ENCODE measurements around the gene DHRSX. TPM values are rescaled to one million over a fixed set of nuclear protein-coding genes. Genes with fewer than 3 reads are reported as not detected.

DHRSX gene
- total RNA-seq, 1 donor from 2014 or later: 31.8 TPM

DNA sequence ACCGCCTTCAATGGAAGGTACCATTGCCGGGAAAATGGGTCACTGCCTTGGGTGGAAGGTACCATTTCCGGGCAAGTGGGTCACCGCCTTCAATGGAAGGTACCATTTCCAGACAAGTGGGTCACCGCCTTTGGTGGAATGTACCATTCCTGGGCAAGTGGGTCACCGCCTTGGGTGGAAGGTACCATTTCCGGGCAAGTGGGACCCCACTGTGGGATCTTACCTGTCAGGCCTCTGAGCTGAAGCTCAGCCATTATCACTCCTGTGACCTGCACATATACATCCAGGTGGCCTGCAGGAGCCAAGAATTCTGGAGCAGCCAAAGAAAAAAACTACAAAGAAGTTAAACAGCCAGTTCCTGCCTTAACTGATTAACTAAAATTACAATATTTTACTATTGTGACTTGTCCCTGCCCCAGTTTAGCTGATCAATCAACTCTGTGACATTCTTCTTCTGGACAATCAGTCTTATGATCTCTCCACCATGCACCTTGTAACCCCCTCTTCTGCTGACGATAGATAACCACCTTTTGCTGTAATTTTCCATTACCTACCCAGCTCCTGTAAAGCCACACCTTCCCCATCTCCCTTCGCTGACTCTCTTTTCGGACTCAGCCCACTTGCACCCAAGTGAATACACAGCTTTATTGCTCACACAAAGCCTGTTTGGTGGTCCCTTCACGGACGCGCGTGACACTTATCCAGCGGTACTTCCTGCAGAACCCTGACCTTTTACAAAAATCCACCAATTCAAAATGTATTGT is 313.2 kb downstream of the DHRSX start:
- Histone ChIP-seq H3K4me1 (peaks cover 17% of the 10 kb centered on the region), H3K9ac (no peak overlapping the region), H3K4me3 (no peak overlapping the region), H3K27me3 (no peaks in the 10 kb centered on the region), H3K4me2 (no peak overlapping the region), H3K79me2 (ENCODE audit: low read depth) (no peaks in the 10 kb centered on the region), H3F3A (ENCODE audit: low read depth) (peaks cover 14% of the 10 kb centered on the region), H2AFZ (replicated peaks) (no peak overlapping the region), H3K27ac (no peak overlapping the region), H3K9me3 (ENCODE audit: low read depth) (no peaks in the 10 kb centered on the region), H4K20me1 (ENCODE audit: low read depth) (no peaks in the 10 kb centered on the region), H3K36me3 (no peaks in the 10 kb centered on the region)
- H3K4me3 Mint-ChIP-seq: no peak overlapping the region
- DNase-seq (ENCODE audit: low spot score): no peak
- H3K36me3 Mint-ChIP-seq: peaks cover 7% of the 10 kb centered on the region
- peaks cover 11% of the 10 kb centered on the region for H3K4me1 Mint-ChIP-seq
- H3K27ac Mint-ChIP-seq: no peak overlapping the region
- H3K27me3 Mint-ChIP-seq (ENCODE audit: insufficient read depth, low read depth): peaks cover 8% of the 10 kb centered on the region
- TF ChIP-seq EZH2phosphoT487 (IDR thresholded peaks at IDR 0.05): no peak
- no peak for TF ChIP-seq CTCF (IDR thresholded peaks at IDR 0.05)
- no peak for TF ChIP-seq EZH2 (IDR thresholded peaks at IDR 0.05)
- H3K9me3 Mint-ChIP-seq: peaks cover 19% of the 10 kb centered on the region

DNA sequence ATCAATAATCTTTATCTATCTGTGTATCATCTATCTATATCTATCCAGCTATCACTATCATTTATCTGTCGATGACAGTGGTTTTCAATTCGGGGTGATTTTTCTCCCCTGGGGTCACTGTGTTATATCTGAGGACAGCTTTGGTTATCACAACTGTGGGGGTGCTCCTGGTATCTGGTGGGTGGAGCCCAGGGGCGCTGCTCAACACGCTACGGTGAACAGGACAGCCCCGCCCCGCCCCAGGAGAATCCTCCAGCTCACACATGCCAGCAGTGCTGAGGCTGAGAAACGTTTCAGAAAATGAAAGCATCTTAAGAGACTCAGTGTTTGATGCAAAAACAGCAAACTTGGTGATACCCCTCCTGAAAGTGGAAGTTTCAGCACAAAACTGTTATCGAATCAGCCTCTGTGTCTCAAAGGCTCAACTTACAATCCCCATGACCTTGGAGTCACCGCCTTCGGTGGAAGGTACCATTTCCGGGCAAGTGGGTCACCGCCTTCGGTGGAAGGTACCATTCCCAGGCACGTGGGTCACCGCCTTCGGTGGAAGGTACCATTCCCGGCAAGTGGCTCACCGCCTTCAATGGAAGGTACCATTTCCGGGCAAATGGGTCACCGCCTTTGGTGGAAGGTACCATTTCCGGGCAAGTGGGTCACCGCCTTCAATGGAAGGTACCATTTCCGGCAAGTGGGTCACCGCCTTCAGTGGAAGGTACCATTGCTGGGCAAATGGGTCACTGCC is 315.3 kb downstream of the DHRSX start:
- H4K20me1 ChIP-seq (ENCODE audit: low read depth): peaks cover 4% of the 10 kb centered on the region
- peaks cover 14% of the 10 kb centered on the region for H3K4me1 Mint-ChIP-seq
- H3K9me3 Mint-ChIP-seq: peaks cover 18% of the 10 kb centered on the region
- TF ChIP-seq EZH2 (IDR thresholded peaks at IDR 0.05): no peak
- no peak overlapping the region for H3K9ac ChIP-seq
- no peak overlapping the region for H2AFZ ChIP-seq (replicated peaks)
- no peaks in the 10 kb centered on the region for H3K36me3 ChIP-seq
- H3K4me3 Mint-ChIP-seq: no peak overlapping the region
- H3F3A ChIP-seq (ENCODE audit: low read depth): peaks cover 26% of the 10 kb centered on the region
- no peak overlapping the region for H3K4me3 ChIP-seq
- no peak overlapping the region for H3K4me2 ChIP-seq
- H3K27me3 ChIP-seq: no peaks in the 10 kb centered on the region
- no peak for DNase-seq (ENCODE audit: low spot score)
- H3K27ac Mint-ChIP-seq: no peak overlapping the region
- H3K36me3 Mint-ChIP-seq: peaks cover 7% of the 10 kb centered on the region
- no peak overlapping the region for H3K27ac ChIP-seq
- no peaks in the 10 kb centered on the region for H3K79me2 ChIP-seq (ENCODE audit: low read depth)
- H3K27me3 Mint-ChIP-seq (ENCODE audit: insufficient read depth, low read depth): peaks cover 8% of the 10 kb centered on the region
- H3K9me3 ChIP-seq (ENCODE audit: low read depth): no peaks in the 10 kb centered on the region
- peaks cover 23% of the 10 kb centered on the region for H3K4me1 ChIP-seq

GRCh38 chrX:2184089-2184488 is 316.7 kb downstream of the DHRSX start:
- peaks cover 7% of the 10 kb centered on the region for H3K36me3 Mint-ChIP-seq
- no peak overlapping the region for H3K27ac Mint-ChIP-seq
- peaks cover 26% of the 10 kb centered on the region for H3F3A ChIP-seq (ENCODE audit: low read depth)
- peaks cover 14% of the 10 kb centered on the region for H3K4me1 Mint-ChIP-seq
- no peak overlapping the region for H3K4me2 ChIP-seq
- H3K79me2 ChIP-seq (ENCODE audit: low read depth): no peaks in the 10 kb centered on the region
- peaks cover 14% of the 10 kb centered on the region for H3K9me3 Mint-ChIP-seq
- H3K4me1 ChIP-seq: peaks cover 23% of the 10 kb centered on the region
- no peak overlapping the region for H3K27ac ChIP-seq
- H3K36me3 ChIP-seq: no peaks in the 10 kb centered on the region
- no peak overlapping the region for H3K9ac ChIP-seq
- H4K20me1 ChIP-seq (ENCODE audit: low read depth): peaks cover 4% of the 10 kb centered on the region
- no peak for DNase-seq (ENCODE audit: low spot score)
- H3K9me3 ChIP-seq (ENCODE audit: low read depth): no peaks in the 10 kb centered on the region
- H3K27me3 ChIP-seq: no peaks in the 10 kb centered on the region
- no peak overlapping the region for H2AFZ ChIP-seq (replicated peaks)
- H3K4me3 ChIP-seq: no peak overlapping the region
- H3K4me3 Mint-ChIP-seq: no peak overlapping the region
- TF ChIP-seq CTCF (IDR thresholded peaks at IDR 0.05) (no peak), EZH2 (IDR thresholded peaks at IDR 0.05) (no peak), EZH2phosphoT487 (IDR thresholded peaks at IDR 0.05) (no peak)
- H3K27me3 Mint-ChIP-seq (ENCODE audit: insufficient read depth, low read depth): peaks cover 8% of the 10 kb centered on the region

Data from neural progenitor cell (in vitro differentiated cells).